ENCODE measurements around the gene LYPD6. TPM values are rescaled to one million over a fixed set of nuclear protein-coding genes. Genes with fewer than 3 reads are reported as not detected.

Gene LYPD6
- total RNA-seq, 4 donors from 2014 or later: 0.83 to 1.4 (median 1.1) TPM

- H3K27me3 ChIP-seq: no peaks in the 10 kb centered on the region
- H3K9me3 ChIP-seq: no peaks in the 10 kb centered on the region
- H3K27ac ChIP-seq (replicated peaks in 1 of 4): no peak overlapping the region
- DNase-seq (ENCODE audit: extremely low spot score): no peak
- TF ChIP-seq POLR2AphosphoS5 (IDR thresholded peaks at IDR 0.05) (no peak), POLR2A (IDR thresholded peaks at IDR 0.05; ENCODE audit: low read depth) (no peak)
- no peaks in the 10 kb centered on the region for H3K4me1 ChIP-seq
- H3K36me3 ChIP-seq: no peaks in the 10 kb centered on the region
- H3K4me3 ChIP-seq: no peak overlapping the region
- intact Hi-C loops (cut with DNase I): no loop called here
- 37% methylated on average over 1 of the region's 1 CpG for WGBS
Observed at GRCh38 chr2:149383340-149383739, 53.0 kb downstream of the LYPD6 start.

- WGBS: 73% methylated on average over 1 of the region's 1 CpG
- no peaks in the 10 kb centered on the region for H3K4me1 ChIP-seq
- no peaks in the 10 kb centered on the region for H3K9me3 ChIP-seq
- H3K27ac ChIP-seq (replicated peaks in 1 of 4): no peak overlapping the region
- no peak overlapping the region for H3K4me3 ChIP-seq
- DNase-seq (ENCODE audit: extremely low spot score): no peak
- H3K27me3 ChIP-seq: no peaks in the 10 kb centered on the region
- H3K36me3 ChIP-seq: no peaks in the 10 kb centered on the region
- TF ChIP-seq POLR2AphosphoS5 (IDR thresholded peaks at IDR 0.05): no peak
- TF ChIP-seq CTCF (IDR thresholded peaks at IDR 0.05): no peak
- no peak for TF ChIP-seq POLR2A (IDR thresholded peaks at IDR 0.05; ENCODE audit: low read depth)
- TF ChIP-seq EP300 (IDR thresholded peaks at IDR 0.05): no peak
- intact Hi-C loops (cut with DNase I): no loop called here
Observed at GRCh38 chr2:149385350-149385749, 55.0 kb downstream of the LYPD6 start.

GRCh38 chr2:149387411-149387810, 57.0 kb downstream of the LYPD6 start:
- H3K9me3 ChIP-seq: no peaks in the 10 kb centered on the region
- TF ChIP-seq EP300 (IDR thresholded peaks at IDR 0.05): no peak
- no peak for TF ChIP-seq POLR2AphosphoS5 (IDR thresholded peaks at IDR 0.05)
- no peak for TF ChIP-seq POLR2A (IDR thresholded peaks at IDR 0.05; ENCODE audit: low read depth)
- H3K4me3 ChIP-seq: no peak overlapping the region
- H3K36me3 ChIP-seq: no peaks in the 10 kb centered on the region
- intact Hi-C loops (cut with DNase I): no loop called here
- no peak overlapping the region for H3K27ac ChIP-seq (replicated peaks in 1 of 4)
- H3K27me3 ChIP-seq: no peaks in the 10 kb centered on the region
- DNase-seq (ENCODE audit: extremely low spot score): no peak
- H3K4me1 ChIP-seq: no peaks in the 10 kb centered on the region
- whole genome bisulfite sequencing: 80% methylated on average over 2 of the region's 2 CpGs

DNA sequence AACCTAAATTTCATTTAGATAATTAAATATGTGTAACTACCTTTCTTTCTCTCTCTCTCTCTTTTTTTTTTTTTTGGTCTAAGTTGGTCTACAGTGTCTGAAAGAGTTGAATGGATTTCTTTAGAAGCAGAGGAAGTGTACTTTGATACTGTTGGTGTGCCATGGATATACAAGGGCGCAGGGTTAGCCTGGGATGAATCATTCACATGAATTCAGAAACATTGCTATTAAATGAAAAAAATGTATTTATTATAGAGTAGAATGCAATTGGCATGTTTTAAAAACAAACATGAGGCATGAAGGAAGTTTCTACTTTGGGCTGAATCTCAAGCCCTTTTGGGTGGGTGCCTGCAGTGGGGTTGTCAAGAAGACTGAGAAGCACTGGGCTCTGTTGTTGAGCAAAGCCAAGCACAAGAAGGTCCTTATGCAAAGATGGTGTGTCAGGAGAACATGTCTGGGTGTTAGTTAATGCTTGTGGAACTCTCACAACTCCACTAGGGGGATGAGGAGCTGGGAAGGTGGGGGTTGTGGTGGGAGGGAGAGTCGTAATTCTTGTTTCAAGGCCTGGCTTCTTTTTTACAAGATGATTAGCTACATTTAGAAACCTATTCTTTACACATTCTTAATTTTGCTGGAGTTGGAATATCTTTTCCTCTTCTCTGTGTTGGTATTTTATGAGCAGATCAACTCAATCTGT, 57.9 kb downstream of the LYPD6 start:
- H3K27me3 ChIP-seq: no peaks in the 10 kb centered on the region
- H3K4me3 ChIP-seq: no peak overlapping the region
- DNase-seq (ENCODE audit: extremely low spot score): no peak
- no peaks in the 10 kb centered on the region for H3K36me3 ChIP-seq
- no peak overlapping the region for H3K27ac ChIP-seq (replicated peaks in 1 of 4)
- no peaks in the 10 kb centered on the region for H3K4me1 ChIP-seq
- H3K9me3 ChIP-seq: no peaks in the 10 kb centered on the region
- intact Hi-C loops (cut with DNase I): no loop called here
- TF ChIP-seq CTCF (IDR thresholded peaks at IDR 0.05) (no peak), POLR2AphosphoS5 (IDR thresholded peaks at IDR 0.05) (no peak), POLR2A (IDR thresholded peaks at IDR 0.05; ENCODE audit: low read depth) (no peak), EP300 (IDR thresholded peaks at IDR 0.05) (no peak)
- 71% methylated on average over 2 of the region's 2 CpGs for WGBS

DNA sequence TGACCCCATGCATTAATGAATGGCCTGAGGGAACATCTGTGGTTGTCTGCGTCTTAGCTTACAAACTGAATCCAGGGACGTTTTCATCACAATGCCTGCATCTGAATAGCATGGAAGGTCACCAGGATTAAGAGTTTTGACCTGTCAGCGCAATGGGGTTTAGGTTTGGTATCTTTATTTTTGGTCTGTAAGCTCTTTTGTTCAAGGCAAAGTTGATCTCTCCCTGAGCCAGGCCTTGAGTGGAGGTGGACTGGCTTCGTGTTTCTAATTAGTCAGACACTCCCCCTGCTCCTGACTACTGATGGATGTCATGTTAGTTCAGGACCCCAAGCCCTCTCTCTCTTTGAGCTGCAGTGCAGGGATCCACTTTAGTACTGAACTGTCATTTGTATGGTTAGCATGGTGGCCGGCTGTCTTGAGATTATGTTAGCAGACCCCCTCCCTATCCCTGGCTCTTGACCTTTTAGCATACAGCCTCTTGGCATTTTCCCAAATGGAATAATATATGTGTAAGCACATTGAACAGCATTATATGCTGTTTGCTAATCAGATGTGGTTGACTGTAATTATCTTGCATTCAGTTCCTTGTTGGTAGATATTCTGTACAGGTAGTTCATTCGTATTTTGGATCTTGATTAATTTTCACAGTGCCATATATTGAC, 59.2 kb downstream of the LYPD6 start:
- no peaks in the 10 kb centered on the region for H3K9me3 ChIP-seq
- no peaks in the 10 kb centered on the region for H3K4me1 ChIP-seq
- no peak overlapping the region for H3K4me3 ChIP-seq
- TF ChIP-seq POLR2AphosphoS5 (IDR thresholded peaks at IDR 0.05): no peak
- no peak for TF ChIP-seq POLR2A (IDR thresholded peaks at IDR 0.05; ENCODE audit: low read depth)
- no peak for TF ChIP-seq CTCF (IDR thresholded peaks at IDR 0.05)
- no peak for TF ChIP-seq EP300 (IDR thresholded peaks at IDR 0.05)
- intact Hi-C loops (cut with DNase I): no loop called here
- no peaks in the 10 kb centered on the region for H3K36me3 ChIP-seq
- H3K27ac ChIP-seq (replicated peaks in 1 of 4): no peak overlapping the region
- no peak for DNase-seq (ENCODE audit: extremely low spot score)
- no peaks in the 10 kb centered on the region for H3K27me3 ChIP-seq
- WGBS: 79% methylated on average over 6 of the region's 6 CpGs

Measured in esophagus muscularis mucosa (tissue), 4 donors.